Measurements from ENCODE around the gene S100Z.
"Not testable (repeated sequence)": the region's sequence is repeated elsewhere in the genome, so short reads cannot be mapped to it uniquely, and the experiment has no call there.

S100Z gene

GRCh38 chr5:76888733-76889300 is 39.0 kb downstream of the S100Z start:
- DNase-seq: no peak

- no peak for DNase-seq
Observed at GRCh38 chr5:76893294-76893693, 43.5 kb downstream of the S100Z start.

- no peak for DNase-seq
Observed at GRCh38 chr5:76896196-76896595, 46.4 kb downstream of the S100Z start.

- no peak for DNase-seq
Observed at GRCh38 chr5:76901522-76901921, 51.7 kb downstream of the S100Z start.

- no peak for DNase-seq
Observed at GRCh38 chr5:76908166-76908565, 58.4 kb downstream of the S100Z start.

GRCh38 chr5:76910344-76910933 is 60.6 kb downstream of the S100Z start:
- not testable (repeated sequence) for DNase-seq

GRCh38 chr5:76914671-76915070 is 64.9 kb downstream of the S100Z start:
- DNase-seq: not testable (repeated sequence)

- no peak for DNase-seq
Observed at GRCh38 chr5:76918539-76918938, 68.7 kb downstream of the S100Z start.

- DNase-seq: no peak
Observed at GRCh38 chr5:76920491-76920890, 70.7 kb downstream of the S100Z start.

GRCh38 chr5:76926329-76927105 is 76.7 kb downstream of the S100Z start:
- DNase-seq: no peak

- DNase-seq: no peak
Observed at GRCh38 chr5:76927961-76928360, 78.1 kb downstream of the S100Z start.

- no peak for DNase-seq
Observed at GRCh38 chr5:76930083-76930482, 80.3 kb downstream of the S100Z start.

GRCh38 chr5:76938177-76938576 is 88.4 kb downstream of the S100Z start:
- no peak for DNase-seq

- DNase-seq: no peak
Observed at GRCh38 chr5:76941000-76941399, 91.2 kb downstream of the S100Z start.

GRCh38 chr5:76941442-76941841 is 91.6 kb downstream of the S100Z start:
- no peak for DNase-seq

- no peak for DNase-seq
Observed at GRCh38 chr5:76942581-76942980, 92.8 kb downstream of the S100Z start.

GRCh38 chr5:76943006-76943405 is 93.2 kb downstream of the S100Z start:
- DNase-seq: no peak

GRCh38 chr5:76944638-76945037 is 94.8 kb downstream of the S100Z start:
- no peak for DNase-seq

GRCh38 chr5:76945238-76945637 is 95.4 kb downstream of the S100Z start:
- not testable (repeated sequence) for DNase-seq

- no peak for DNase-seq
Observed at GRCh38 chr5:76946090-76946489, 96.3 kb downstream of the S100Z start.

- no peak for DNase-seq
Observed at GRCh38 chr5:76947082-76947503, 97.3 kb downstream of the S100Z start.

GRCh38 chr5:76952795-76953536 is 103.2 kb downstream of the S100Z start, which contains the start of gene CRHBP:
Gene CRHBP (plus strand): TSS chr5:76953045. CDS start chr5:76953135, 90 bp downstream.
- no peak for DNase-seq
